ENCODE data around the gene NUAK1.

NUAK1 gene

DNA sequence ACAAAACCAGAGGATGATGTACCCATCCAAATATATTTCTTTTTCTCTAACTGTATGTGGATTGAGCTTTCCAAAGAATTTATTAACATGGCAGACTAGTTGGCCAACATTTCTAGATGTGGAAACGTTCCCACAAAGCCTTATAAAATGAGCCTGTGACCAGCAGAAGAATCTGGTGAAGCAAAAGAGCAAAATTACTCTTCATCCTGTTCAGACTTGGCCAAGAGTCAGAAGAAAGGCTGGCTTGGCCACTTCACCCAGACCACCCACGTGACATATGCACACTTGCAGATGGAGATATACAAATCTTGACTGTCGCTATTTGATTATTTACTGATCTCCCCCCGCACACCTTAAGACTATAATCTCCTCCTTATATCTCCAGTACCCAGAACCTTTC, 96.7 kb downstream of the NUAK1 start:
- no peak overlapping the region for H3K4me3 ChIP-seq (ENCODE audit: low read depth, low read length)
- TF ChIP-seq, protein P1, sequence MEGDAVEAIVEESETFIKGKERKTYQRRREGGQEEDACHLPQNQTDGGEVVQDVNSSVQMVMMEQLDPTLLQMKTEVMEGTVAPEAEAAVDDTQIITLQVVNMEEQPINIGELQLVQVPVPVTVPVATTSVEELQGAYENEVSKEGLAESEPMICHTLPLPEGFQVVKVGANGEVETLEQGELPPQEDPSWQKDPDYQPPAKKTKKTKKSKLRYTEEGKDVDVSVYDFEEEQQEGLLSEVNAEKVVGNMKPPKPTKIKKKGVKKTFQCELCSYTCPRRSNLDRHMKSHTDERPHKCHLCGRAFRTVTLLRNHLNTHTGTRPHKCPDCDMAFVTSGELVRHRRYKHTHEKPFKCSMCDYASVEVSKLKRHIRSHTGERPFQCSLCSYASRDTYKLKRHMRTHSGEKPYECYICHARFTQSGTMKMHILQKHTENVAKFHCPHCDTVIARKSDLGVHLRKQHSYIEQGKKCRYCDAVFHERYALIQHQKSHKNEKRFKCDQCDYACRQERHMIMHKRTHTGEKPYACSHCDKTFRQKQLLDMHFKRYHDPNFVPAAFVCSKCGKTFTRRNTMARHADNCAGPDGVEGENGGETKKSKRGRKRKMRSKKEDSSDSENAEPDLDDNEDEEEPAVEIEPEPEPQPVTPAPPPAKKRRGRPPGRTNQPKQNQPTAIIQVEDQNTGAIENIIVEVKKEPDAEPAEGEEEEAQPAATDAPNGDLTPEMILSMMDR (IDR thresholded peaks at IDR 0.05; ENCODE audit: insufficient read depth, low read length, missing control alignments): no peak
- no peak for DNase-seq (ENCODE audit: low read depth, low spot score)
- ChIA-PET POLR2A (no interaction called here), CTCF (no interaction called here)

DNA sequence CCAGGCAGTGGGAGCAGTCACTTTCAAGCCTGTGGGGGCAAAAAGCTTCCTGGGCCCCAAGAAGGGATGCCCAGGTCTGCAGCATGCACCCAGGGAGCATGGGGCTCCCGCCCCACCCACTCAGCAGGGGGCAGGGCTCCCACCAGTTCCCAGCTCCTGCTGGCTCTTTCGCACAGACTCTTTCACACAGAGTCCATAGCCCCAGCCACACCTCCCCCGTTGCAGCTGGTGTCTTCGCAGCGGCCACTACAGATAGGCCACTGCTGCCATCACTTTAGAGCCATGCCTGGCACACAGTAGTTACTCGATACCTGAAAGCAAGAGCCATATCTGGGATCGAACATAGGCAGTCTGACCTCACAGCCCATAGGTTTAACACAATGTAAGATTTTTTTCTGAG, 98.2 kb downstream of the NUAK1 start:
- POLR2A ChIA-PET: no interaction called here
- no peak overlapping the region for H3K4me3 ChIP-seq (ENCODE audit: low read depth, low read length)
- TF ChIP-seq, protein P1 (IDR thresholded peaks at IDR 0.05; ENCODE audit: insufficient read depth, low read length, missing control alignments): no peak
- CTCF ChIA-PET: no interaction called here
- no peak for DNase-seq (ENCODE audit: low read depth, low spot score)

DNA sequence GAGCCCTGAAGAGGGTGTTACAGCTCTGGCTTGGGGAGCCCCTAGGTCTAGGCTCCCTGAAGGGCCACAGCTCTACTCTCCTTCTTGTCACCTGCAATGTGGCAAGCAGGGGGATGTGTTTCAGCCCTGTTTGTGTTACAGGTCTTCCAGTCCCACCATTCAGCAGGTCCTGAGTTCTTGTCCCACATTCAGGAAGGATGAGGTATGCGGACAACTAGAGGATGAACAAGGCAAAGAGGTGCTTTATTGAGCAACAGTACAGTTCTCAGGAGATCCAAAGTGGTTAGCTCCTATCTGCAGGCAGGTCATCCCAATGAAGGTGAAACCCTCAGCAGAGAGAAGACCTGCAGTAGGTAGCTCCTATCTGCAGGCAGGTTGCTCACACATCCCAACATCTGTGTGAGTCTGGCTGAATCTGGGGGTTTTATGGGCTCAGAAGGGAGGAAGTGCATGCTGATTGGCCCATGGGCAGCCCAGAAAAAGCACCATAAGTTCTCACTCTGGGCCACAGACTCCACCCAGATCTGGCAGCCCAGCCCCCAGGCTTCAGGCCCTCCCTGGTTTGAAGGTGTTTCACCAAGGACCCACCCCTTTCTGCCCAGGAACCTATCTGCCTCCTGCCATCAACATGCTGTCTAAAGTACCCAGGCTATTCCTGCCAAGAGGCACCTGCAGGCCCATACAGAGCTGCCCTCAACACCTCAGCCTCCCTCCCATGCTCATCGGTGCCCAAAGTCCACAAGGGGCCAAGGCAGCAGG, 98.9 kb downstream of the NUAK1 start:
- ChIA-PET POLR2A (no interaction called here), CTCF (no interaction called here)
- no peak for DNase-seq (ENCODE audit: low read depth, low spot score)
- H3K4me3 ChIP-seq (ENCODE audit: low read depth, low read length): no peak overlapping the region
- TF ChIP-seq, protein P1 (IDR thresholded peaks at IDR 0.05; ENCODE audit: insufficient read depth, low read length, missing control alignments): no peak

DNA sequence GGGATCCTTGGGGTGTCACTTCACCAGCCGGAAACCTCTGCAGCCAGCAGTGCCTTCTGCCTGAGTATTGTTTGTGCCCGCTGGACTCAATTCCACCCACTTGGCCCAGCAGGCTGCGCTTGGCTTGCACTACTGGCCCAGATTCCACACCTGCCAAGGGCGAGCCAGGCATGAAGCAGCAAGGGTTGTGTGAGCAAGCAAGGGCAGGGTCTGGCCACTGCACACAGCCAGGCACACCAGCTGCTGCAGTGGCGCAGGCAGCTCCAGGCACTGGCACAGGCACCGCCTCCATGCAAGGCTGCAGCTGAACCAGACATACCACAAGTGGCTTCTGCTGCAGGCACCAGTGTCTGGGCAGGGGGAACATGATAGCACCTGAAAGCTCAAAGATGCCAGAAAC, 99.5 kb downstream of the NUAK1 start:
- ChIA-PET POLR2A (no interaction called here), CTCF (no interaction called here)
- no peak for DNase-seq (ENCODE audit: low read depth, low spot score)
- H3K4me3 ChIP-seq (ENCODE audit: low read depth, low read length): no peak overlapping the region
- TF ChIP-seq, protein P1 (IDR thresholded peaks at IDR 0.05; ENCODE audit: insufficient read depth, low read length, missing control alignments): no peak

DNA sequence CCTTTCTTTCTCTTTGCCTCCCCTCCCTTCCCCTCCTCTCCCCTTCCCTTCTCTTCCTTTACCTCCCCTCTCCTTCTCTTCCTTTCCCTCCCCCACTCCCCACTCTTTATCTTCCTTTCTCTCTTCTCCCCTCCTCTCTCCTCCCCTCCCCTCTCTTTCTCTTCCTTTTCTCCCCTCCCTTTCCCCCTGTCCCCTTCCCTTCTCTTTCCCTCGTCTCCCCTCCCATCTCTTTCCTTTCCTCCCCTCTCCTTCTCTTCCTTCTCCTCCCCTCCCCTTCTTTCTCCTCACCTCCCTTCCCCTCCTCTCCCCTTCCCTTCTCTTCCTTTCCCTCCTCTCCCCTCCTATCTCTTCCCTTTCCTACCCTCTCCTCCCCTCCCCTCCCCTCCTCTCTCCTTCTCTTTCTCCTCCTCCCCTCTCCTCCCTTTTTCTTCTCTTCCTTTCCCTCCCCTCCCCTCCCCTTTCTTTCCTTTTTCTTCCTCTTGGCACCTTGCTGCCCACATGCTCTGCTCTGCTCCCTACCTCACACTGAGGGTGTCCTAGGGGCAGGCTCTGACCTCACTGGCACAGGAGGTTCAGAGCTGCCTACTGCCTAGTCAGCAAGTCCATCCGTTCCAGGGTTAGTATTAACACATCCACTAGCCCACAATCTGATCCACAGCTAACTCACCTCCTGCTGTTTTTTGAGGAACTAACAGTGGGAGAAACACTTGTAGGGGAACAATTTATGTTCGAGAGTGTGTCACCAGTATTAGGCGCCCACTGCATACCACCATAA, 101.0 kb downstream of the NUAK1 start:
- no peak overlapping the region for H3K4me3 ChIP-seq (ENCODE audit: low read depth, low read length)
- DNase-seq (ENCODE audit: low read depth, low spot score): no peak
- TF ChIP-seq, protein P1 (IDR thresholded peaks at IDR 0.05; ENCODE audit: insufficient read depth, low read length, missing control alignments): no peak
- CTCF ChIA-PET: no interaction called here
- POLR2A ChIA-PET: no interaction called here

DNA sequence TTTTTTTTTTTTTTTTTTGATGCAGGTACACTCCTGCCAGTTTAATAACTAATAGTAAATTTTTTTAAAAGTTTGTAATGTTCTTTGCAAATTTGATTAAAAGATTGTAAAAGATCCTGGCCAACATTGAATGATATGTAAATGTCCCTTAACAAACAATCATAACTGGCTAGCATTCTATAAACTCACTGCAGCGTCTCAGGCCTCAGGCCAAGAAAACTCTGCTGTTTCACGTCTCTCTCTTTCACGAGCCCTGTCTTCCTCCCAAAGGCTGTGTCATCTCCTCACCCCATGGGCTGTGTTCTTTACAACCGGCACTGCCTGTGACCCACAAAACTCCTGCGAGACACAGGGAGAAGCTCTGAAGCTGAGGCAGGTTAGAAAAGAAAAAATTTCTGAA, 103.3 kb downstream of the NUAK1 start:
- POLR2A ChIA-PET: no interaction called here
- TF ChIP-seq, protein P1 (IDR thresholded peaks at IDR 0.05; ENCODE audit: insufficient read depth, low read length, missing control alignments): no peak
- CTCF ChIA-PET: interaction anchor here (3.0 kb wide), 1 partner anchor 17 kb away, joined by 9 read pairs; no protein-coding TSS in a partner anchor
- H3K4me3 ChIP-seq (ENCODE audit: low read depth, low read length): no peak overlapping the region
- no peak for DNase-seq (ENCODE audit: low read depth, low spot score)

Measured in AG04449 (cell line).